HCEC 1CT (cell line): ENCODE results near the gene NUMA1.

Source experiments
- DNase-seq: peaks from one replicate; pipeline ENCODE4 v3.0.0-alpha.2; 2017

The NUMA1 gene

GRCh38 chr11:72014761-72015320 is 65.5 kb downstream of the NUMA1 start:
- no peak for DNase-seq

GRCh38 chr11:72013765-72014711 is 66.3 kb downstream of the NUMA1 start:
- DNase-seq: no peak

- DNase-seq: no peak
Observed at GRCh38 chr11:72012897-72013721, 67.2 kb downstream of the NUMA1 start.

- no peak for DNase-seq
Observed at GRCh38 chr11:72012091-72012630, 68.2 kb downstream of the NUMA1 start.

- no peak for DNase-seq
Observed at GRCh38 chr11:72010529-72011233, 69.7 kb downstream of the NUMA1 start.

GRCh38 chr11:72009156-72009555 is 71.2 kb downstream of the NUMA1 start:
- no peak for DNase-seq

GRCh38 chr11:72008728-72009127 is 71.6 kb downstream of the NUMA1 start:
- no peak for DNase-seq

- DNase-seq: no peak
Observed at GRCh38 chr11:72007587-72007986, 72.8 kb downstream of the NUMA1 start.

- no peak for DNase-seq
Observed at GRCh38 chr11:72007089-72007476, 73.3 kb downstream of the NUMA1 start.

- no peak for DNase-seq
Observed at GRCh38 chr11:72006309-72007088, 73.8 kb downstream of the NUMA1 start.

GRCh38 chr11:72005347-72006260 is 74.7 kb downstream of the NUMA1 start:
- no peak for DNase-seq

GRCh38 chr11:72004515-72005346 is 75.6 kb downstream of the NUMA1 start:
- no peak for DNase-seq

- no peak for DNase-seq
Observed at GRCh38 chr11:72003776-72004171, 76.6 kb downstream of the NUMA1 start.

- DNase-seq: no peak
Observed at GRCh38 chr11:72002841-72003775, 77.2 kb downstream of the NUMA1 start.

- DNase-seq: no peak
Observed at GRCh38 chr11:72001834-72002591, 78.3 kb downstream of the NUMA1 start.

- no peak for DNase-seq
Observed at GRCh38 chr11:72001285-72001684, 79.1 kb downstream of the NUMA1 start.

GRCh38 chr11:72000202-72000867 is 80.0 kb downstream of the NUMA1 start:
- no peak for DNase-seq
